Right renal cortex interstitium (tissue), 3 donors: ENCODE data around the gene BCL7A. TPM values are rescaled to one million over a fixed set of nuclear protein-coding genes. Genes with fewer than 3 reads are reported as not detected.
"Not testable (repeated sequence)": the region's sequence is repeated elsewhere in the genome, so short reads cannot be mapped to it uniquely, and the experiment has no call there.

Experiments used
- DNase-seq, 3 donors: peaks; one replicate each; pipeline ENCODE4 v3.0.0-alpha.2; 2013; ENCODE audit warnings: low read depth in 3 of 3, low spot score in 2 of 3
- polyA plus RNA-seq, 3 donors: library from polyadenylated mRNA; unstranded; fragments of 120-200 nt; gene quantifications; one replicate each; pipeline ENCODE4 v1.2.1, GENCODE V29; 2013; ENCODE audit not compliant: insufficient read length in 3 of 3

BCL7A gene
- 10 to 100 TPM; 34.7 to 36.0 (median 35.7) TPM for polyA plus RNA-seq

DNA sequence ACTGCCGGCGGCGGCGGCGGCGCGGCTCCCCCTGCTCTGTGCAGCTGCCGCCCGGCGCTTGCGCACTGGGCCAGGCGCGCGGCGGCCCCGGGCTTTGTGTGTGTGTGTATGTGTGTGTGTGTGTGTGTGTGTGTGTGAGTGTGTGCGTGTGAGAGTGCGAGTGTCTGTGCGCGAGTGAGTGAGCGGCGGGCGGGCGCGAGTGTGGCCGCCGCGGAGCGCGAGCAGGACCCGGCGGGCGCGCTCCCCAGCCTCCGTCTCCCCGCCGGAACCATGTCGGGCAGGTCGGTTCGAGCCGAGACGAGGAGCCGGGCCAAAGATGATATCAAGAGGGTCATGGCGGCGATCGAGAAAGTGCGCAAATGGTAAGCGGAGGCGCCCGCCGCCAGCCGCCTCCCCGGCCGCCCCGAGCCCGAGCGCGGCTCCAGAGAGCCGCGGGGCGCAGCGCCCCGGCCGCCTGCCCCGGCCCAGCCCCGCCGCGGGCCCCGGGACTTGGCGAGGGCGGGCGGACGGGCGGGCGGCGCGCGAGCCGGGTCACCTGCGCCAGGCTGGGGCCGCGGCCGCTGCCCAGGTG is at the start of gene BCL7A:
Gene BCL7A (plus strand): TSS at position 63 of the 571 bp plus-strand sequence. CDS start 208 bp downstream, at position 271.
- no peak for DNase-seq

DNA sequence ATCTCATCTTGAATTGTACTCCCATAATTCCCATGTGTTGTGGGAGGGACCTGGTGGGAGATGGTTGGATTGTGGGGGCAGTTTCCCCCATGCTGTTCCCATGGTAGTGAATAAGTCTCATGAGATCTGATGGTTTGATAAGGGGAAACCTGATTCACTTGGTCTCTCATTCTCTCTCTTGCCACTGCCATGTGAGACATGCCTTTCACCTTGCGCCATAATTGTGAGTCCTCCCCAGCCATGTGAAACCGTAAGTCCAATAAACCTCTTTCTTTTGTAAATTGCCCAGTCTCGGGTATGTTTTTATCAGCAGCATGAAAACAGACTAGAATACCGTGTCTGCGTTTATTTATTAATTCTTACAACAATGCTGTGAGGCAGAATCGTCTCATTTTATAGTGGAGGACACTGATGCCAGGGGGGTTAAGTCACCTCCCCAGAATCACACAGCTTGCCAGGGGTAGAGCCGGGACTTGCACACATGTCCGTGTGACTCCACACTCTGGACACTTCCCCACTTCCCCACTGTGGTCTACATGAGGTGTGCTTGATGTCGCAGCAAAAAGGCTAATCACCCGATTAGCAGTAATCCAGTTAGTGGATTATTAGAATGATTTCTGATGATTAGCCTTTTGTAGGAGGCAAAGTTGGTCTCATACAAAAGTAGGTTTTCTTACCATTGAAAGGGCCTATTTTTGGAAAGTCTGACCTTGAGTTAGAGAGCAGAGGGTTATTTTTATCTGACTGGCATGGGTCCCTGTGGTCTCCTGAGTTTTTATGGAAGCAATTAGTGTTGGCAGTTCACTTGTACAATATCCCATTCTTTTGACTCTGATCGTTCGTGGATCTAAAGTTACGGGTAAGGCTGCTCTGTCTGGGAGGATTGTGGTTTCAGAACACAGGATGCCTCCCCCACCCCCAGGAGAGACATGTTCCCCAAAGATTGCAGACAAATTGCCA is 47.4 kb upstream of the BCL7A start:
- no peak for DNase-seq

DNA sequence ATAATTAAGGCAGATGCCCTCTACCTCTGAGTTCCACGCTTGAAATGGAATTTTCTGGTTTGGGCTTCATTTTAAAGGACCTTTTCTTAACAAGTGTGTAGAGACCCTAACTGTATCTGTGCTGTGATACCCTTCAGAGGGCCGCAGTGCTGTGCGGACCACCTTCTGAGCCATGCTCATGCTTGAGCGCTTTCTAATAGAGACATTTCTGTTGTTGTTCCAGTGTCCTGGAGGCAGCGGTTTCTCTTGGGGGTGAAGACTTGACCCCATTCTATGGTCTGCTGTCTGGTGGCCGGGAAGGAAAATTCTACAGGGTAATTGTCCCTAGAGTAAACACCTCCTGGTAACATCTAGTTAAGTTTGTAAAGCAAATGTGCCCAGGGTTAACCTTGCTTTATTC is 46.7 kb upstream of the BCL7A start:
- no peak for DNase-seq

DNA sequence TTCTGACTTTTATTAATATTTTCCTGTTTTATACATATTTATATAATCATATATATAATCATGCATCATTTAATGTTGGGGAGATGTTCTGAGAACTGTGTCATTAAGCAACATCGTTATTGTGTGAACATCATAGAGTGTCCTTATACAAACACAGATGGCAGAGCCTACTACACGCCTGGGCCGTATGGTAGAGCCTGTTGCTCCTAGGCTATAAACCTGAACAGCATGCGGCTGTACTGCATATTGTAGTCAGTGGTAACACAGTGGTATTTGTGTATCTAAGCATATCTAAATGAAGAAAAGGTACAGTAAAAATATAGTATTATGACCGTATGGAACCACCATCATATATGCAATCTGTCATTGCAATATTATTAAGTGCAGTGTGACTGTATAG is 44.7 kb upstream of the BCL7A start:
- DNase-seq: no peak

DNA sequence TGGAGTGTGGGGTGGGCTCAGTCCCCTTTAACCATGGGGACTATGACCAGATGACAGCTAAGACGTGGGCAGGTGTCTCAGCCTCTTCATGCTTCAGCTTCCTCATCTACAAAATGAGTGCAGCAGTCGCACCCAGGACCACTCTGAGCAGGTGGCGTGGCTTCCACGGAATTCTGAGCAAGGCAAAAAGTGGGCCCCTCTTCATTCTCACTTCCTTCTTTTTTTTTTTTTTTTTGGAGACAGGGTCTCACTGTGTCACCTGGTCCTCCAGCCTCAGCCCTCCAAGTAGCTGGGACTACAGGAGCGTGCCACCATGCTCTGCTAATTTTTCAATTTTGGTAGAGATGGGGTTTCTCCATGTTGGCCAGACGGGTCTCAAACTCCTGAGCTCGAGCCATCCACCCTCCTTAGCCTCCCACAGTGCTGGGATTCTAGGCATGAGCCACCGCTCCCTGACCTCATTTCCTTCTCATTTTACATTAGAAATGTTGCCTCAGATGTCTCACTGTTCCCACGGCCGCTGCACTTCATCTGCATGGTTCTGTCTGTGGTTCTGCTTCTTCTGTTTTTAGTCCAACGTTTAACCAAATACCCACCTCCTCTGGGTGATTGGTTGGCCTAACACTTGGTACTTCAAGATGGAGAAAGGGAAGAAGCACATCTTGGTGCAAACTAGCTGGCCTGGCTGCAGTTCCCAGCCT is 41.3 kb upstream of the BCL7A start:
- DNase-seq: no peak

DNA sequence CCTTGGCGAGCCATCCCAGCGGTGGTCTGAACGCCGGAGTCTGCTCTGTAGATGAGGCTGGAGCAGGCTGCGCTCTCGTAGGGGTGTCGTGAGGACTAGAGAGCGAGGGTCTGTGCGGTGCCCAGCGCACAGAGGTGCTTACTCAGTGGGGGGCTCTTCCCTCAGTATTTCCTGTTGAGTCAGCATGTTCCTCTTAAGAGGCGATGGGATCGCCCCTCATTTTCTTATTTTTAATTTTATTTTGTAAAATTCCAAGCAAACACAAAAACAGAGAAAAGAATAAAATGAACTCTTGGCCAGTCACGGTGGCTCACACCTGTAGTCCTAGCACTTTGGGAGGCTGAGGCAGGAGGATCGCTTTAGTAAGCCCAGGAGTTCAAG is 40.8 kb upstream of the BCL7A start:
- DNase-seq: no peak

DNA sequence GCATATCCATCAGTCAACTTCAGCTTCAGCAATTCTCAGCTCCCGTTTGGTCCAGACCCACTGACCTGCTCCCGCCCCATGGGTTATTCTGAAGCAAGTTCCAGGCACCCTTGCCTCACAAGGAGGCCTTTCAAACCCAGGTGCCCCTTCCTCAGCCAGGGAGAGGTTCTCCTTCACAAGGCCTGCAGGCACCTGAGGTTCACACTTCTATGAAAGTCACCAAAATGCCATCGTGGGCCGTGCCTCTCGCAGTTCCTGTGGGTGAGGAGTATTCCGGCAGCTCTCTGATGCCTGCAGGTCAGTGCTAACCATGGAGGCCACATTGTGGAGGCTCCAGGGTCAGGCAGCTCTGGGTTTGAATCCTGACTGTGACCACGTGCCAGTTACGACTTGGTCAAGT is 40.2 kb upstream of the BCL7A start:
- DNase-seq: no peak

DNA sequence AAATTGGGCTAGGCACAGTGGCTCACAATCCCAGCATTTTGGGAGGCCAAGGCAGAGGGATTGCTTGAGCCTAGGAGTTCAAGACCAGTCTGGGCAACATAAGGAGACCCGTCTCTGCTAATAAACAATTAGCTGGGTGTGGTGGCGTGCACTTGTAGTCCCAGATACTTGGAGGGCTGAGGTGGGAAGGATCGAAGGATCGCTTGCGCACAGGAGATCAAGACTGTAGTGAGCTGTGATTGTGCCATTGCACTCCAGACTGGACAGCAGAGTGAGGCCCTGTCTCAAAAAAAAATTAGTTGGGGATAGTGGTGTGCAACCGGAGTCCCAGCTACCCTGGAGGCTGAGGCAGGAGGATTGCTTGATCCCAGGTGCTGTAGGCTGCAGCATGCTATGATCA is 38.7 kb upstream of the BCL7A start:
- DNase-seq: no peak

DNA sequence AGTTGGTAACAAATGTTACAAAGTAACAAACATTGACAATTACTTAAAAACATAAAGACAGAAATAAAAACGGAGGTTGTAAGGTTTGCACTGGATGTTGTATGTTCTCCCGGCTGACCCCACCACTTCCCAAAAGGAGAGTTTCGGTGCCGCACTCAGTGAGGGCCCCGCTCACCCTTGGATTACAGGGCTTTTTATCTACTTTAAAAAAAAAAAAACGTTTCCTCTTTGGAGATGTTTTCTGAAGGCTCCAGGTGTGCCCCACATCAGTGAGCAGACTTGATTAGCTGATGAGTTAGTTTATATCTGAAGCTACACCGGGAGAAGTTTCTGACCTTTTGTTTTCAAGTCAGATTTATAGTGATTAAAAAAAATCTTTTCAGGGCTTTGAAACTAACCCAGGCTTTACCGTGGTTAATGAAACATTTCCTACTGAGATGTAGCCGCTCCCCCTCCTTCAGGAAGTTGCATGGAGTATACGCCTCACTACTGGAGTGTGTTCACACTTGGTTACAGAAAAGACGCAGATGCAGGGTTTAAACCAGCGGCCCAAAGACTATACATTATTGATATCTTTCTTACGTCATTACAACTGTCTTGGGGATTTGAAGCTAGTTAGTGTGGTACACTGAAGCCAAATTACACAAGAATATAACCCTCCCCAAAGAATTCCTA is 38.0 kb upstream of the BCL7A start:
- DNase-seq: peak in 1 of 3 donors; percentile 66

DNA sequence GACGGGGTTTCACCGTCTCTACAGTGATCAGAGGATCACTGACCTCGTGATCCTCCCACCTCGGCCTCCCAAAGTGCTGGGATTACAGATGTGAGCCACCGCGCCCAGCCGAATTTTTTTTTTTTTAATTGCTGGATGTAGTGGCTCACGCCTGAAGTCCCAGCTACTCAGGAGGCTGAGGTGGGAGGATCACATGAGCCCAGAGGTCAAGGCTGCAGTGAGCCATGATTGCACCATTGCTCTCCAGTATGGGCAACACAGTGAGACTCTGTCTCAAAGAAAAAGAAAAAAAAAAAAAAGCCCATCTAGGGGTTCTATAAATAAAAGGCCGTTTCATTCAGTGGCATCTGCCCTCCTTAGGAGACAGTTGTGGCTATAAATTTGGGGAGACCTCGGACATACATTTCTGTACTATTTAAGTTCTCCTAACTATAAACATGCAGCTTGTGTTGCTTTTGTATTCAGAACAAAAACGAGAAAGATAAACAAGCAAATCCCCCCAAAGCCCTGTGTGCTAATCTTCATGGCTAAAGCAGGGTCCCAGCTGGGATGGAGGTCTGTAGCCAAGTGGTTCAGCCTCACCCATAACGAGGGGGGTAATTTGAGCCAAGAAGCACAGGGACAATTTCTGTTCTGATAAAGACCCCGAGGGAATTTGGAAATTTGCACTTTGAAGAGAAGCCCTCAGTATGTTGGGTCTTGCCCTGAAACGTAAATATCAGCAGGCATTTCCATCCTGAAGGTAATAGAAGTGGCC is 35.0 kb upstream of the BCL7A start:
- no peak for DNase-seq

DNA sequence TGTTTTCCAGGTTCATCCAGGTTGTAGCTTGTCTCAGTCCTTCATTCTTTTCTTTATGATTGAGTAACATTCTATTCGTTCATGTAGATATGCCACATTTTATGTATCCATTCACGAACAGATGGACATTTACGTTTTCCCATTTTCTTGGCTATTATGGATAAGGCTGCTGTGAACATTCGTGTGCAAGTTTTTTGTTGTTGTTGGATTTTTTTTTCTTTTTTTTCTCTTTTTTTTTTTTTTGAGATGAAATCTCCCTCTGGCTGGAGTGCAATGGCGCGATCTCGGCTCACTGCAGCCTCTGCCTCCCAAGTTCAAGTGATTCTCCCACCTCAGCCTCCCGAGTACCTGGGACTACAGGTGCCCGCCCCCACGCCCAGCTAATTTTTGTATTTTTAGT is 33.2 kb upstream of the BCL7A start:
- not testable (repeated sequence) for DNase-seq

DNA sequence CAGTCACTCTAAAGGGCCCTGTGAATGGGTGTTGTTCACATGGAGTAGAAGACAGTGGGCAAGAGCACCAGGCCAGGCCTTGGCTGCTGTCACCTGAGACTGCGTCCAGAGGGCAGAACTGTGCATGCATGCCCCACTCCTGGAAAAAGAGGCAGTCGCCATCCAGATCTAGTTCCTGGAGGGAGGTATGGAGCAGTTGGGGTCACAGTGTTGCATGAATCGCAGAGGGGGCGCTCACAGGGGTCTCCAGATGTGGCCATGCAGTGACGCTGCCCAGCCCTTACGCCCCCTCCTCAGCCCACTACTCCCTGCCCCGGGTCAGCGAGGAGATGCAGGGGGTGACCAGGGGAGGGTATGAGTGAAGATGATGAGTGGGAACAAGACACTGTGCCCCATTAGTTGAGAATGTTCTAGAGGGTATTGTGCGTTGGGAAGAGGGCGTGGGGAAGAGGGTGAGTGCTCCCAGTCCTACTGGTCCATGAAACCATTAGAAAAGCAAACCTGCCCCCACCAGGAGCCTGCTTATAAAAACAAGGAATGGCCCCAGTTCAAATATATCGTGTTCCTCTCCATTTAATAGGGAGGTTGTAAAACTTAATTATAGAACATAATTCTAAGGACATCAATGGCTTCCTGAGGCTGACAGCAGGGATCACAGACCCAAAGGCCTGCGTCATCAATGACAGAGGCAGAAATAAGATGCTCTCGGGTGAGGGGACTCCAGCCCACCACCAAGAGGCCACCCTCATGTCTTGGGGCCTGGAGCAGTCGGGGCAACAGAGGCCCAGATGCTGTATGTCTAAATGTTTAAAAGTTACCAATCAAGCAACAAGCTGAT is 32.2 kb upstream of the BCL7A start:
- DNase-seq: peak in 2 of 3 donors; percentile 52 to 65

DNA sequence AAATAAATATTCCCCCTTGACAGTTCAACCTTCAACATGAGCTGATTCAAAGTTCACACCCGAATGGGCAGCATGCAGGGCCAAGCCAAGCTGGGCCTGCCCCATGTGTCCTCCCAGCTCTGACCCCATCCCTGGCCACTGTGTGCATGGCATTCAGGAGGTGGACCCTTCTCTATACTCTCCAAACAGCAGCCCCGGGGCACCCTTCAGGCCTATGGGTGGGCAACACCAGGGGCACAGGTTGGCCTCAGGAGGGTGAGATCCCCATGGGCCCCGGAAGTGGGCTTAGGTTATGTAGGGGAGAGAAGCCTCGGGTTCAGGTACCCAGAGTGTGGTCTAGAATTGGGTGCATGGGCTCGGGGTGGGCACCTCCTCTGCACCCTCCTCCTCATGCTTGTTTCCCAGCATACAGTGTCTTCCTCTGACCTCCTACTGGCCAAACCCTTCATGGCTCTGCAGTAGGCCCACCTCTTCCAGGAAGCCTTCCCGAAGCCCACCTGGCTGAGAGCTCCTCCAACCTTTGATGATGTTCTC is 31.5 kb upstream of the BCL7A start:
- no peak for DNase-seq

DNA sequence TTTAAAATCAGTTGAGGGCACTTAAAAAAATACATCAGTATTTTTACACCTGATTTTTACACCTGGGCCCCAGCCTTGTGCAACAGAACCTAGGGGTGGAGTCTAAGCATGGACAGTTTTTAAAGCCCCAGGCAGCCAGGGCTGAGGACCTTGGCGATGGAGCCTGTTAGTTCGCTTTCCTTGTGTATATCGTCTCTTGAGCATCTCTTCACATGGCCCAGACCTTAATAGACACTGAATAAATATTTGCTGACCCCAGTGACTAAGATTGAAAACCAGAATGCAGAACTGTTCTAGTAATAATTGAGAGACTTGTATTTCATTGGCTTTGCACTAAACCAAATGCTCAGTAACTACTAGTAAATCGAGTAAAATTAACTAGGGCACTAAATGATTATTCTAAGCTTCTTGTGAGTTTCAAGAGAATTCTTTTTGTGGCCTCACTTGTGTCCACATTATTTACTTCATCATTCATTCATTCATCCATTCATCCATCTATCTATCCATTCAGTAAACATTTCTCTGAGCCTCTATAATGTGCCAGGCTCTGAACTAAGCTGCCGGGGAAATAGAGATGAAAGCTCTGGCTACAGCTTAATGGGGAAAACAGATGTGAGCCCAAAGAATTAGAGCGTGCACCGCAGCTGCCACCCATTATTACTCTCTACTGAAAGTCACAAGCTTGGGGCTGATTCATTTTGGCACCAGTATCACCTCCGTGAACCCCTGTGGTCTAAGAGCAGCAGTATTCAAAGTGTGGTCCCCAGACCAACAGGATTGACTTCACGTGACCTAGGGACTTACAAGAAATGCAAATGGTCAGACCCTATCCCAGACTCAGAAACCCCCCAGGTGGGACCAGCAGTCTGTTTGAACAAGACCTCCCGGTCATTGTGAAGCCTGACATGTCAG is 30.7 kb upstream of the BCL7A start:
- no peak for DNase-seq

DNA sequence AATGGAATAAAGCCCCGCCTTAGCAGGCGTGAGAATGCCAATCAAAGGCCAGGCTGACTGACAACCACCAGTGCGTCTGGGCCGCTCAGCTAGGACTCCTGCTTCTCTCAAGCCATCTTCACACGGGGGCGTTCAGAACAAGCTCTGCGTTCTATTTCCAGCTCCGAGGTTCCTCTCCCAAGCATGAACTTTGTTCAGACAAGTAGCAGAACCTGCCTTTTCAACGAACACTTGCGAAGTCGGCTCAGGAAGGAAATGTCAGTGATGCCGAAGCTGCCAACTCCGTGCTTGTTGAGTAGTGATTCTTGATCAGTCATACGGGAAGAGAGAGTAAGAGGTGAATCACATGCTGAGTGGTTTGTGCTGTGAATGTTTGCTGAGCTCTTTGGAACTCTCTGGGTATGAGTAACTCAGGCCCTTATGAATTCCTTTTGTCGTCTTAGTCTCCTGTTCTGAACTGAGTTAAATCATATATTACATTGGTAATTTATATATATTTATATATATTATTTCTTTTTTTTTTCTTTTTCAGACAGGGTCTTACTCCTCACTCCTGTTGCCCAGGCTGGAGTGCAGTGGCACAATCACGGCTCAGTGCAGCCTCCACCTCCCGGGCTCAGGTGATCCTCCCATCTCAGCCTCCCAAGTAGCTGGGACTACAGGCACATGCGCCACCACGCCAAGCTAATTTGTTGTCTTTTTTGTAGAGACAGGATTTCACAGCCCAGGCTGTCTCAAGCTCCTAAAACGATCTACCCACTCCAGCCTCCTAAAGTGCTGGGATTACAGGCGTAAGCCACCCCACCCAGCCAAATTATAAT is 29.4 kb upstream of the BCL7A start:
- DNase-seq: no peak

DNA sequence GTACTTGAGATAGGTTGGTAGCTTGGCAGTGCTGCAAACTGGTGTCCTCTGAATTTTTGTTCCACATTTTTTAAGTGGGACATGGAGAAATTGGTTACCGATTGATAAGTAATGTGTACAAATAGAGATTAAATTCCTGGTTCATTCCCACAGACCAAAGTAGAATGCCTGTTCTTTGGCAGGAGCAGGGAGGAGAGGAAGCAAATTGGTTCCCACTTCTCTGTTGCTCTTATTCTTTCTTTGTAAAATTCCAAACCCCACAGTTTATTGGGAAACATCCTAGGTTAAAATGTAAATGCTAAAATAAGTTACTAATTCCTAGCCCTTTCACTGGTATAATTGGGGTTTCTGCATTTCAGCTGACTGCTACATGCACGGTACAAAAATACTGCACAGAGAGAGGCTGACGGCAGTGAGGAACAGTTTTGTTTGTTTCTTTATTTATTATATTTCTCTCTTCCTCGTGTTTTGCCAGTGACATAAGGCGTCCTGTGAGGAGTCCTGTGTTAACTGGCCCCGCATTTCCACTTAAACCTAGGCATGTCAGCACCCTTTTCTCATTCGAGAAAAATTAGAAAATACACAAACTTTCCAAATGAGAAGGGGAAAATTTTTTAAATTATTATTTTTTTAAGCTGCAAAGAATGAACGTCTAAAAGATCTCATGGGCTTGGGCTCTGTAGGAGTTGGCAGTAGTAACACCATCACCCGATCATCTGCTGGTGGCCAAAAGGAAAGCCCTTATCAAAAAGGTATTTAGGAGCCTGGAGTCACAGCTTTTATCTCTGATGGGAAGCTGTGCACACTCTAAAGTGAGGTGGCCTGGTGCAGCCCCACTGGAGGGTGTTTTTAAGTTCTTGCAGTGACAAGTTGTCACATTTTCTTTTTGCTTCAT is 25.4 kb upstream of the BCL7A start:
- no peak for DNase-seq
